Lower leg skin (tissue), 4 donors: ENCODE measurements around the gene ZNF304. TPM values are rescaled to one million over a fixed set of nuclear protein-coding genes. Genes with fewer than 3 reads are reported as not detected.

Experiments used
- DNase-seq, 2 donors: peaks; one replicate each; pipeline ENCODE4 v3.0.0-alpha.2; 2019; ENCODE audit warnings: low spot score in 2 of 2
- H3K4me3 ChIP-seq: fragments of 200-600 bp; sonication (generic); 2 replicates; pipeline ENCODE4 v1.5.1; 2017; ENCODE audit warnings: mild to moderate bottlenecking, low read depth; ENCODE audit not compliant: poor library complexity, severe bottlenecking
- POLR2A ChIP-seq, 2 donors: fragments of 450-650 bp; IDR thresholded peaks; one replicate each; pipeline ENCODE4 v1.6.1; 2016 to 2017; ENCODE audit warnings: antibody characterized with exemption in 2 of 2, mild to moderate bottlenecking in 1 of 2, moderate library complexity in 1 of 2
- WGBS, 2 donors: methylation state at CpG; one replicate each; pipeline ENCODE4 v1.1.5; 2018; 5-methylcytosine and 5-hydroxymethylcytosine counted together
- intact Hi-C: fragments of 100-400 bp; cut with DNase I; formaldehyde crosslinking; loops from one replicate; pipeline ENCODE4 v1.15.0; 2023; ENCODE audit warnings: low total_unique reads
- total RNA-seq, 4 donors: library from RNA; depleted of rRNA; stranded (reverse); fragments of >200 nt; gene quantifications; one replicate each; pipeline ENCODE4 v1.1.0, GENCODE V29; 2016
- TF ChIP-seq, protein P1 (sequence below), 3 donors: fragments of 450-650 bp; IDR thresholded peaks; one replicate each; pipeline ENCODE4 v1.5.1; 2016; ENCODE audit warnings: antibody characterized with exemption in 3 of 3, mild to moderate bottlenecking in 3 of 3, moderate library complexity in 2 of 3

The ZNF304 gene
- total RNA-seq, 4 donors from 2014 or later: 8.3 to 11.8 (median 8.9) TPM

DNA sequence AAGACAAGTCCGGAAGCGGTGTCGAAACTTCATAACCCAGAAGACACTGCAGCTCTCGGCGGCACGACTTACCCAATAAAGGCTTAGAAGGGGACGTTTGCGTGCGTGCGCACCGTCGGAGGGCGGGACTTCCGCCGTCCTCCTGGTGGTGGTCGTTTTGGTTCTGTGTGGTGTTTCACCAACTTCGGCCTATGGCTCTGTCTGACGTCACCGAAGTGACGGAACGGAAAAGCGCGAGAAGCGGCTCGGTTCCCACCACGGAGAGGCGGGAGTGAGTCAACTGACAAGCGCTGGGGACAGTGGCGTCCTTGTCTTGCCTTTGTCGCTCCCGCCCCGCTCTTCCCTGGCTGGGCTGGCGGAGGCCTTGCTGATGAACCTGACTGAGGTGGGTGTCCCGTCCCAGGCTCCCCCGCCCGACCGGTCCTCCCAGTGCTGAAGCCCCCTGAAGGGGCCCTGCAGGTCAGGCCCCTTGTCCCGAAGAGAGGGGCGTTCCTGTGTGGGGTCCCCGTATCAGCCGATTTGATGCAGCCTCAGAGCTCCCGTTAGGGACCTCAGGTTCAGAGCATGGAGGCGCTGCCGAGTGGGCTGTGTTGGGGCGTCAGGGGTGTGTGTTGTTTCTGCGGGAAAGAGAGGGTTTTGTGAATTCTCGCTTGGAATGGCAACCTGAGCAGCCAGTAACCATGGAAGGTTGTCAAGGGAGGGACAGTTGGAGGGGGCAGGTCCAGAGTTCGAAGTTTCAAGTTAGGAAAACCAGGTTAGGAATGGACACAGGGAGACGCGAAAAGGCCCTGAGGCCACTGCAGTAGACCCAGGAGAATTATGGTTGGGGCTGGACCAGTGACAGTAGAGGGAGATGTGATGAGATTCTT, 38.9 kb downstream of the ZNF304 start, which contains the start of gene ZNF548:
Gene ZNF548 (plus strand): TSS at position 125 of the 869 bp plus-strand sequence. CDS start 246 bp downstream, at position 371.
- intact Hi-C loops: no loop called here
- 0 to 1% methylated on average over 42 to 49 of the region's 50 CpGs for WGBS, 2 donors
- H3K4me3 ChIP-seq: peak within 1 kb of the TSS; percentile 85
- peak; percentile 97 to 99 for DNase-seq
- TF ChIP-seq, protein P1, sequence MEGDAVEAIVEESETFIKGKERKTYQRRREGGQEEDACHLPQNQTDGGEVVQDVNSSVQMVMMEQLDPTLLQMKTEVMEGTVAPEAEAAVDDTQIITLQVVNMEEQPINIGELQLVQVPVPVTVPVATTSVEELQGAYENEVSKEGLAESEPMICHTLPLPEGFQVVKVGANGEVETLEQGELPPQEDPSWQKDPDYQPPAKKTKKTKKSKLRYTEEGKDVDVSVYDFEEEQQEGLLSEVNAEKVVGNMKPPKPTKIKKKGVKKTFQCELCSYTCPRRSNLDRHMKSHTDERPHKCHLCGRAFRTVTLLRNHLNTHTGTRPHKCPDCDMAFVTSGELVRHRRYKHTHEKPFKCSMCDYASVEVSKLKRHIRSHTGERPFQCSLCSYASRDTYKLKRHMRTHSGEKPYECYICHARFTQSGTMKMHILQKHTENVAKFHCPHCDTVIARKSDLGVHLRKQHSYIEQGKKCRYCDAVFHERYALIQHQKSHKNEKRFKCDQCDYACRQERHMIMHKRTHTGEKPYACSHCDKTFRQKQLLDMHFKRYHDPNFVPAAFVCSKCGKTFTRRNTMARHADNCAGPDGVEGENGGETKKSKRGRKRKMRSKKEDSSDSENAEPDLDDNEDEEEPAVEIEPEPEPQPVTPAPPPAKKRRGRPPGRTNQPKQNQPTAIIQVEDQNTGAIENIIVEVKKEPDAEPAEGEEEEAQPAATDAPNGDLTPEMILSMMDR (IDR thresholded peaks at IDR 0.05): no peak
- TF ChIP-seq POLR2A (IDR thresholded peaks at IDR 0.05): no peak

- 84 to 87% methylated on average over 5 of the region's 5 CpGs for WGBS, 2 donors
- no peak for TF ChIP-seq POLR2A (IDR thresholded peaks at IDR 0.05)
- TF ChIP-seq, protein P1 (IDR thresholded peaks at IDR 0.05): no peak
- intact Hi-C loops: no loop called here
- no peak for DNase-seq
- H3K4me3 ChIP-seq: no peak overlapping the region
These were observed 44.6 kb downstream of the ZNF304 start for GRCh38 chr19:57395710-57396109.

GRCh38 chr19:57398868-57399267, 47.8 kb downstream of the ZNF304 start:
- no peak for DNase-seq
- intact Hi-C loops: no loop called here
- WGBS, 2 donors: 96% methylated on average over 5 of the region's 5 CpGs
- TF ChIP-seq, protein P1 (IDR thresholded peaks at IDR 0.05): no peak
- no peak for TF ChIP-seq POLR2A (IDR thresholded peaks at IDR 0.05)
- no peak overlapping the region for H3K4me3 ChIP-seq

GRCh38 chr19:57403737-57404563, 52.9 kb downstream of the ZNF304 start:
- intact Hi-C loops: loop anchor here (10.0 kb wide), 1 partner anchor 751 kb away; the partner anchor contains the start of gene ZNF329
- WGBS, 2 donors: 94 to 95% methylated on average over 9 of the region's 9 CpGs
- no peak for DNase-seq
- TF ChIP-seq, protein P1 (IDR thresholded peaks at IDR 0.05): no peak
- no peak for TF ChIP-seq POLR2A (IDR thresholded peaks at IDR 0.05)
- no peak overlapping the region for H3K4me3 ChIP-seq

DNA sequence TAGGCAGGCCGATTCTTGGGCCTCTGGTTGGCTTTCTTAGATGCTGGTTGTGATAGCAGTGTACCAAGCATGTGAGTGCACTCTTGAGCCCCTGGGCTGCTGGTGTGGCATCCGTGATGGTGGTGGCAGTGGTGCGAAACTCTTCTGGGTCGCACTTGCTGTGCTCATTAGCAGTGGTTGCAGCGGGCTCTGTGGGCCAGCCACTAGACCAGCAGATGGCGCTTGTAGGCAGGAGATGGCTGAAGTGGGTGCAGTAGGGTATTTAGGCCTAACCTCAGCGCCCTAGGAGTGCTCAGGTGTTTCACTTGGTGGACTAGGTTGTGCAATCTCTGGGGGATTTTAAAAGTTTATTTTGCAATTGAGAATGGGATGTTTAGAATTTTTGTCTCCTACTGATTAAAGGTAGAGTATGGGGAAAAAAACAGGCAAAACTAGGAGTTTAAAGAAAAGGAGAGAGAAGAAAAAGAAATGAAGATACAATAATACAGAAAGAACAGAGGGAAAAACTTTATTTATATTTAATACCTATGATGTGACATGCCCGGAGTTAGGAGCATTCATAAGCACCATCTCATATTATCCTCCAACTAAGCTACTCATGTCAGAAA, 55.5 kb downstream of the ZNF304 start:
- intact Hi-C loops: loop anchor here (10.0 kb wide), 1 partner anchor 748 kb away; the partner anchor contains the start of gene ZNF329
- DNase-seq: peak in 1 of 2 donors; percentile 29
- no peak for TF ChIP-seq POLR2A (IDR thresholded peaks at IDR 0.05)
- TF ChIP-seq, protein P1 (IDR thresholded peaks at IDR 0.05): no peak
- WGBS, 2 donors: 11 to 12% methylated on average over 4 to 7 of the region's 8 CpGs
- no peak overlapping the region for H3K4me3 ChIP-seq
